ENCODE measurements around the gene DNAJC5. TPM values are rescaled to one million over a fixed set of nuclear protein-coding genes. Genes with fewer than 3 reads are reported as not detected.
"Not testable (repeated sequence)": the region's sequence is repeated elsewhere in the genome, so short reads cannot be mapped to it uniquely, and the experiment has no call there.

The DNAJC5 gene
- total RNA-seq, 1 donor from 2014 or later: 49.8 TPM

DNA sequence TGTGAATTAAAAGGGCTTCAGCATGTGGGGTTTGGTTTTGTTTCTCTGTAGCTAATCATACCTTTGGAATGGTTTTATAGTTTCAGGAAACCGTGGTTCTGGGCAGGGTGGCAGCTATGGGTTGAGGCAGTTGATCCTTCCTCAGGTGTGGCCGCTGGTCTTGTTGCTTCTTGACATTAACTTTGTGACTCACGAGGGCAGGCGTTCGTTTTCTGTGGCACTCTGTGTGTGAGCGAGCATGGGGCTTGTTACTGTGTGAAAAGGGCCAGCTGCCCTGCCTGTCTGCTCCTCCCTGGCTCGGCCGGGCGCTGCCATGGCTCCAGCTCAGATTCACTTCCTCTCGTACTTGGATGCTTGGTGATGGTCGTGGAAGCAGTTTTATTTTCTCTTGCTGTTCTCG, 16.2 kb downstream of the DNAJC5 start:
- no peaks in the 10 kb centered on the region for H3K27me3 ChIP-seq
- no peak overlapping the region for H3K27ac ChIP-seq
- H3K4me1 ChIP-seq: peaks cover 9% of the 10 kb centered on the region
- DNase-seq (no peak), ATAC-seq (peak; percentile 56)
- intact Hi-C loops (cut with DNase I): no loop called here
- TF ChIP-seq, protein P1, sequence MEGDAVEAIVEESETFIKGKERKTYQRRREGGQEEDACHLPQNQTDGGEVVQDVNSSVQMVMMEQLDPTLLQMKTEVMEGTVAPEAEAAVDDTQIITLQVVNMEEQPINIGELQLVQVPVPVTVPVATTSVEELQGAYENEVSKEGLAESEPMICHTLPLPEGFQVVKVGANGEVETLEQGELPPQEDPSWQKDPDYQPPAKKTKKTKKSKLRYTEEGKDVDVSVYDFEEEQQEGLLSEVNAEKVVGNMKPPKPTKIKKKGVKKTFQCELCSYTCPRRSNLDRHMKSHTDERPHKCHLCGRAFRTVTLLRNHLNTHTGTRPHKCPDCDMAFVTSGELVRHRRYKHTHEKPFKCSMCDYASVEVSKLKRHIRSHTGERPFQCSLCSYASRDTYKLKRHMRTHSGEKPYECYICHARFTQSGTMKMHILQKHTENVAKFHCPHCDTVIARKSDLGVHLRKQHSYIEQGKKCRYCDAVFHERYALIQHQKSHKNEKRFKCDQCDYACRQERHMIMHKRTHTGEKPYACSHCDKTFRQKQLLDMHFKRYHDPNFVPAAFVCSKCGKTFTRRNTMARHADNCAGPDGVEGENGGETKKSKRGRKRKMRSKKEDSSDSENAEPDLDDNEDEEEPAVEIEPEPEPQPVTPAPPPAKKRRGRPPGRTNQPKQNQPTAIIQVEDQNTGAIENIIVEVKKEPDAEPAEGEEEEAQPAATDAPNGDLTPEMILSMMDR (IDR thresholded peaks at IDR 0.05): no peak
- no peak overlapping the region for H3K4me3 ChIP-seq
- H3K9me3 ChIP-seq: no peaks in the 10 kb centered on the region
- no peaks in the 10 kb centered on the region for H3K36me3 ChIP-seq

GRCh38 chr20:63913768-63914167, 18.8 kb downstream of the DNAJC5 start:
- intact Hi-C loops (cut with DNase I): no loop called here
- DNase-seq: no peak
- Histone ChIP-seq H3K36me3 (peaks cover 15% of the 10 kb centered on the region), H3K9me3 (no peaks in the 10 kb centered on the region), H3K27ac (no peak overlapping the region), H3K27me3 (no peaks in the 10 kb centered on the region), H3K4me3 (no peak overlapping the region), H3K4me1 (peaks cover 9% of the 10 kb centered on the region)
- TF ChIP-seq, protein P1 (IDR thresholded peaks at IDR 0.05): no peak
- ATAC-seq: no peak

- ATAC-seq: peak; percentile 76
These were observed 20.5 kb downstream of the DNAJC5 start for GRCh38 chr20:63915471-63915870.

GRCh38 chr20:63916371-63916939, 21.5 kb downstream of the DNAJC5 start:
- H3K4me1 ChIP-seq; DNase-seq; H3K27ac ChIP-seq; H3K4me3 ChIP-seq; ATAC-seq; H3K27me3 ChIP-seq; intact Hi-C loops (cut with DNase I); H3K9me3 ChIP-seq: not testable (repeated sequence)
- H3K36me3 ChIP-seq: peaks cover 19% of the 10 kb centered on the region

More at GRCh38 chr20:63915471-63915870, 20.5 kb downstream of the DNAJC5 start:
- intact Hi-C loops (cut with DNase I): no loop called here
- Histone ChIP-seq H3K4me1 (peaks cover 9% of the 10 kb centered on the region), H3K36me3 (peaks cover 19% of the 10 kb centered on the region), H3K27ac (no peak overlapping the region), H3K9me3 (no peaks in the 10 kb centered on the region), H3K4me3 (no peak overlapping the region), H3K27me3 (no peaks in the 10 kb centered on the region)
- TF ChIP-seq, protein P1 (IDR thresholded peaks at IDR 0.05): no peak
- DNase-seq: no peak

GRCh38 chr20:63917811-63918210, 22.9 kb downstream of the DNAJC5 start:
- intact Hi-C loops (cut with DNase I): no loop called here

DNA sequence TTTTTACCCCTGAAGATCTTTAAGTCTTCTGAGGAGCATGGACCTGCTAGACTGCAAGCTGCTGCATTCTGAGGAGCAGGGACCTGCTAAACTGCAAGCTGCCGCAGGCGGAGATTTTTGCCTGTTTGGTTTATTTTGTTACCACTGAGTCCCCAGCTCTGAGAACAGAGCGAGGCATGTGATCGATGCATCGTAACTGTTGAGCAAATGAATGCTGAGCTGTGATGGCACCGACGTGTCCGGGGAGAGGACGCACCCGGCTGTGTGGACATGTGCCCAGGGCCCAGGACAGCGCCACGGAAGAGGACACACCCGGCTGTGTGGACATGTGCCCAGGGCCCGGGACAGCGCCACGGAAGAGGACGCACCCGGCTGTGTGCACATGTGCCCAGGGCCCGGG, 24.2 kb downstream of the DNAJC5 start:
- H3K27ac ChIP-seq: no peak overlapping the region
- TF ChIP-seq, protein P1 (IDR thresholded peaks at IDR 0.05): no peak
- H3K27me3 ChIP-seq: no peaks in the 10 kb centered on the region
- ATAC-seq (no peak), DNase-seq (no peak)
- peaks cover 19% of the 10 kb centered on the region for H3K36me3 ChIP-seq
- no peak overlapping the region for H3K4me3 ChIP-seq
- H3K4me1 ChIP-seq: no peaks in the 10 kb centered on the region
- no peaks in the 10 kb centered on the region for H3K9me3 ChIP-seq
- intact Hi-C loops (cut with DNase I): no loop called here

More at GRCh38 chr20:63917811-63918210, 22.9 kb downstream of the DNAJC5 start:
- no peak overlapping the region for H3K4me3 ChIP-seq
- H3K27ac ChIP-seq: no peak overlapping the region
- H3K27me3 ChIP-seq: no peaks in the 10 kb centered on the region
- no peak for ATAC-seq
- DNase-seq: no peak
- TF ChIP-seq, protein P1 (IDR thresholded peaks at IDR 0.05): no peak
- no peaks in the 10 kb centered on the region for H3K4me1 ChIP-seq
- no peaks in the 10 kb centered on the region for H3K9me3 ChIP-seq
- H3K36me3 ChIP-seq: peaks cover 19% of the 10 kb centered on the region

Measured in upper lobe of right lung (tissue), 1 donor.